ENCODE data around the gene LRRC7. TPM values are rescaled to one million over a fixed set of nuclear protein-coding genes. Genes with fewer than 3 reads are reported as not detected.

Gene LRRC7
- total RNA-seq, 1 experiment from 2014 or later = not detected

DNA sequence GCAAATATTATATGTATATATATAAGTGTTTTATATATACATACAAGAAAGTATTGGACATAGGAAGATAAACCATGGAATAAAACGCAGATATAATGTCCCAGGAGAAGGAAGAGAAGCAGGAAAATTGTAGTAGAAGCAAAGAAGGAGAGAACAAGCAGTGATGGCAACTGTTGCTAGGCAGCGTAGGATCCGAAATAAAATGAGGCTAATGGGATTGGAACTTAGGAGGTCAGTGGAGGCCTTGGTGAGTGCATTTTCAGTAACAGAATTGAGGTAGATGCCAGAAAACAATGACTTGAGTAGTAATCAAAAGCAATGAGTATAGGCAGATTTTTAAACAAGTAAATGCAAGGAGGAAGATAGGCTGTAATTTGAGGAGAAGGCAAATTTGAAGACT lies 265.8 kb downstream of the LRRC7 start:
- in situ Hi-C loops (cut with HindIII; ENCODE audit: low pct_unique_long_range_greater_than_20kb, low sequenced_read_pairs) (no loop called here), intact Hi-C loops (cut with micrococcal nuclease; ENCODE audit: unreplicated experiment) (no loop called here)
- no peak for DNase-seq (ENCODE audit: low read depth, low spot score)
- ChIA-PET CTCF (no interaction called here), POLR2A (no interaction called here)
- Histone ChIP-seq H3K9me3 (ENCODE audit: control insufficient read depth, insufficient read depth, low read depth, low read length) (no peaks in the 10 kb centered on the region), H3K4me3 (ENCODE audit: low read depth in 2 of 2, low read length in 2 of 2) (no peak overlapping the region), H3K27me3 (ENCODE audit: control insufficient read depth, insufficient read depth, low read length) (no peaks in the 10 kb centered on the region), H3K4me1 (ENCODE audit: control insufficient read depth, insufficient read depth, low read length) (no peaks in the 10 kb centered on the region), H3K36me3 (ENCODE audit: control insufficient read depth, insufficient read depth, low read length) (no peaks in the 10 kb centered on the region), H3K27ac (ENCODE audit: low read length) (no peak overlapping the region)
- no peak for TF ChIP-seq SIN3A (IDR thresholded peaks at IDR 0.05; ENCODE audit: borderline replicate concordance, insufficient read depth, low read depth, low read length)
- BruUV-seq (replicated peaks) = no TSS peak
- ATAC-seq = no peak

DNA sequence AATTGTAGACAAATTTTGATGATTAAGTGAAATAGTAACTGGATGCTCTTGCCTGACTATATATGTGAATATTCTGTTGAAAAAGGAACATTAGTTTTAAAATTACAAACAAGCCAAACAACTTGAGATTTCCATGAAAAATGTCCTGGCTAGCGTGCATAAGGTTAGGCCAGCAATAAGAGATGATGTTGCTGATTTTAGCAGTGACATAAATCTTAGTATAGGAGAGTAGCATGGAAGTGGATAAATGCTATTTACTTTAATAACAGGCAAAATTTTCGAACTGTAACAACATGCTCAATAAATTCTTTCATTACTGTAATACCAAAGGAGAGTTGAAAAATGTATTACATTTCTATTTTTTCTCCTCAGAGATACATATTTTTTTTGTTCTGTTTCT lies 266.6 kb downstream of the LRRC7 start:
- DNase-seq (ENCODE audit: low read depth, low spot score) (no peak), ATAC-seq (no peak)
- in situ Hi-C loops (cut with HindIII; ENCODE audit: low pct_unique_long_range_greater_than_20kb, low sequenced_read_pairs) = no loop called here

DNA sequence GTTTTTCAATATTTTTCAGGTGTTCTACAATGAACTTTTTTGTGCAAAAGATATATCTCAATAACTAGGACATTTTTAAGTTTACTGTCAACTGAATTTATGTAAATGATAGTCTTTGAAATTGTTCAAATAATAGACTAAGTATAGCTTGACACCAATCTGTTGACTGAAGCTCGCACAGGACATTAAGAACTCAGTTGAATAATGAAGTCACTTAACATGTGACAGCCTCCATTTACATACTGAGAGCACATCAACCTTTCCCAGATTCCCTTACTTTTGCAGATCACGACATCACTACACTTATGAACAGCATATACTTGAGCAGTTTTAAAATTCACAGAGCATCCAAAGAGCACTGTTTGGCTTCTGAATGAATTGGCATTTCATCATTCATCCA lies 268.2 kb downstream of the LRRC7 start:
- Histone ChIP-seq H3K4me3 (ENCODE audit: low read depth in 2 of 2, low read length in 2 of 2) (no peak overlapping the region), H3K36me3 (ENCODE audit: control insufficient read depth, insufficient read depth, low read length) (no peaks in the 10 kb centered on the region; the same call in 1 of the 2 replicates), H3K27me3 (ENCODE audit: control insufficient read depth, insufficient read depth, low read length) (no peaks in the 10 kb centered on the region), H3K4me1 (ENCODE audit: control insufficient read depth, insufficient read depth, low read length) (no peaks in the 10 kb centered on the region), H3K9me3 (ENCODE audit: control insufficient read depth, insufficient read depth, low read depth, low read length) (no peaks in the 10 kb centered on the region), H3K27ac (ENCODE audit: low read length) (no peak overlapping the region)
- no TSS peak for BruUV-seq (replicated peaks)
- POLR2A ChIA-PET = no interaction called here
- CTCF ChIA-PET = no interaction called here
- in situ Hi-C loops (cut with HindIII; ENCODE audit: low pct_unique_long_range_greater_than_20kb, low sequenced_read_pairs) = no loop called here
- ATAC-seq = no peak
- no peak for DNase-seq (ENCODE audit: low read depth, low spot score)
- intact Hi-C loops (cut with micrococcal nuclease; ENCODE audit: unreplicated experiment) = no loop called here
- TF ChIP-seq, protein P1, sequence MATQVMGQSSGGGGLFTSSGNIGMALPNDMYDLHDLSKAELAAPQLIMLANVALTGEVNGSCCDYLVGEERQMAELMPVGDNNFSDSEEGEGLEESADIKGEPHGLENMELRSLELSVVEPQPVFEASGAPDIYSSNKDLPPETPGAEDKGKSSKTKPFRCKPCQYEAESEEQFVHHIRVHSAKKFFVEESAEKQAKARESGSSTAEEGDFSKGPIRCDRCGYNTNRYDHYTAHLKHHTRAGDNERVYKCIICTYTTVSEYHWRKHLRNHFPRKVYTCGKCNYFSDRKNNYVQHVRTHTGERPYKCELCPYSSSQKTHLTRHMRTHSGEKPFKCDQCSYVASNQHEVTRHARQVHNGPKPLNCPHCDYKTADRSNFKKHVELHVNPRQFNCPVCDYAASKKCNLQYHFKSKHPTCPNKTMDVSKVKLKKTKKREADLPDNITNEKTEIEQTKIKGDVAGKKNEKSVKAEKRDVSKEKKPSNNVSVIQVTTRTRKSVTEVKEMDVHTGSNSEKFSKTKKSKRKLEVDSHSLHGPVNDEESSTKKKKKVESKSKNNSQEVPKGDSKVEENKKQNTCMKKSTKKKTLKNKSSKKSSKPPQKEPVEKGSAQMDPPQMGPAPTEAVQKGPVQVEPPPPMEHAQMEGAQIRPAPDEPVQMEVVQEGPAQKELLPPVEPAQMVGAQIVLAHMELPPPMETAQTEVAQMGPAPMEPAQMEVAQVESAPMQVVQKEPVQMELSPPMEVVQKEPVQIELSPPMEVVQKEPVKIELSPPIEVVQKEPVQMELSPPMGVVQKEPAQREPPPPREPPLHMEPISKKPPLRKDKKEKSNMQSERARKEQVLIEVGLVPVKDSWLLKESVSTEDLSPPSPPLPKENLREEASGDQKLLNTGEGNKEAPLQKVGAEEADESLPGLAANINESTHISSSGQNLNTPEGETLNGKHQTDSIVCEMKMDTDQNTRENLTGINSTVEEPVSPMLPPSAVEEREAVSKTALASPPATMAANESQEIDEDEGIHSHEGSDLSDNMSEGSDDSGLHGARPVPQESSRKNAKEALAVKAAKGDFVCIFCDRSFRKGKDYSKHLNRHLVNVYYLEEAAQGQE (IDR thresholded peaks at IDR 0.05; ENCODE audit: insufficient read depth in 1 of 2, low read depth in 2 of 2, low read length in 1 of 2) = no peak
- TF ChIP-seq, protein P2, sequence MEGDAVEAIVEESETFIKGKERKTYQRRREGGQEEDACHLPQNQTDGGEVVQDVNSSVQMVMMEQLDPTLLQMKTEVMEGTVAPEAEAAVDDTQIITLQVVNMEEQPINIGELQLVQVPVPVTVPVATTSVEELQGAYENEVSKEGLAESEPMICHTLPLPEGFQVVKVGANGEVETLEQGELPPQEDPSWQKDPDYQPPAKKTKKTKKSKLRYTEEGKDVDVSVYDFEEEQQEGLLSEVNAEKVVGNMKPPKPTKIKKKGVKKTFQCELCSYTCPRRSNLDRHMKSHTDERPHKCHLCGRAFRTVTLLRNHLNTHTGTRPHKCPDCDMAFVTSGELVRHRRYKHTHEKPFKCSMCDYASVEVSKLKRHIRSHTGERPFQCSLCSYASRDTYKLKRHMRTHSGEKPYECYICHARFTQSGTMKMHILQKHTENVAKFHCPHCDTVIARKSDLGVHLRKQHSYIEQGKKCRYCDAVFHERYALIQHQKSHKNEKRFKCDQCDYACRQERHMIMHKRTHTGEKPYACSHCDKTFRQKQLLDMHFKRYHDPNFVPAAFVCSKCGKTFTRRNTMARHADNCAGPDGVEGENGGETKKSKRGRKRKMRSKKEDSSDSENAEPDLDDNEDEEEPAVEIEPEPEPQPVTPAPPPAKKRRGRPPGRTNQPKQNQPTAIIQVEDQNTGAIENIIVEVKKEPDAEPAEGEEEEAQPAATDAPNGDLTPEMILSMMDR (IDR thresholded peaks at IDR 0.05) = no peak
- no peak for TF ChIP-seq POLR2AphosphoS5 (IDR thresholded peaks at IDR 0.05; ENCODE audit: low read depth, low read length)
- TF ChIP-seq TCF7L2 (IDR thresholded peaks at IDR 0.05; ENCODE audit: low read depth, low read length) = no peak
- no peak for TF ChIP-seq SIN3A (IDR thresholded peaks at IDR 0.05; ENCODE audit: borderline replicate concordance, insufficient read depth, low read depth, low read length)

More for the DNA sequence above, 266.6 kb downstream of the LRRC7 start:
- no TSS peak for BruUV-seq (replicated peaks)
- Histone ChIP-seq H3K9me3 (ENCODE audit: control insufficient read depth, insufficient read depth, low read depth, low read length) (no peaks in the 10 kb centered on the region), H3K4me3 (ENCODE audit: low read depth in 2 of 2, low read length in 2 of 2) (no peak overlapping the region), H3K36me3 (ENCODE audit: control insufficient read depth, insufficient read depth, low read length) (no peaks in the 10 kb centered on the region), H3K4me1 (ENCODE audit: control insufficient read depth, insufficient read depth, low read length) (no peaks in the 10 kb centered on the region), H3K27me3 (ENCODE audit: control insufficient read depth, insufficient read depth, low read length) (no peaks in the 10 kb centered on the region), H3K27ac (ENCODE audit: low read length) (no peak overlapping the region)
- ChIA-PET CTCF (no interaction called here), POLR2A (no interaction called here)
- intact Hi-C loops (cut with micrococcal nuclease; ENCODE audit: unreplicated experiment) = no loop called here
- TF ChIP-seq, protein P1 (IDR thresholded peaks at IDR 0.05; ENCODE audit: insufficient read depth in 1 of 2, low read depth in 2 of 2, low read length in 1 of 2) = no peak
- no peak for TF ChIP-seq POLR2AphosphoS5 (IDR thresholded peaks at IDR 0.05; ENCODE audit: low read depth, low read length)
- TF ChIP-seq, protein P2 (IDR thresholded peaks at IDR 0.05) = no peak

Measured in Panc1 (cell line).